ENCODE results near the gene LRRFIP1. TPM values are rescaled to one million over a fixed set of nuclear protein-coding genes. Genes with fewer than 3 reads are reported as not detected.

The LRRFIP1 gene
- total and polyA plus RNA-seq, 2 donors (not counting 3 experiments of a cell fraction or from before 2014, with no cell fraction given): 39.2 to 179 TPM

DNA sequence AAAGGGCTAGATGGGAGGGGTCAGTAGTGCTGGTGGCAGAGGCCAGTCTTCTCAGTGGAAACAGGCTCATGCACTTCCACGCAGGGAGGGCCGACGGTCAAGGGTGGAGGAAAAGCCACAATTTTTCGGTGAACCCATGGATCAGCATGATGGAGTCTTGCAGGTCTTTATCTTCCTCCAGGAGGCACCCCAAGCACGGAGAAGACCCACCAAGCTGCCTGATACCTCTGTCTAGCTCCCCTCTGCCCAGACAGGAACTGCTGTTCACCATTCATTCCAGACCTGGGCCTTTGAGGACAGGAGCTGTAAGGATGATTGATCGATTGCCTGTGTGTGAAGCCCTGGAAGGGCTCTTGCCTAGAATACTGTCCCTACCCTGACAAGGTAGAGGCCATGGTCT is 2.8 kb upstream of the LRRFIP1 start:
- no peaks in the 10 kb centered on the region for H4K20me1 ChIP-seq (replicated peaks; ENCODE audit: control insufficient read depth, extremely low read depth, insufficient read depth, low read length)
- no peaks in the 10 kb centered on the region for H3K36me3 ChIP-seq (ENCODE audit: control insufficient read depth in 2 of 2, extremely low read depth in 1 of 2, insufficient read depth in 2 of 2, low read length in 2 of 2)
- H3K79me2 ChIP-seq (ENCODE audit: control insufficient read depth, insufficient read depth, low read length): no peaks in the 10 kb centered on the region
- H3K27me3 ChIP-seq (ENCODE audit: control insufficient read depth in 2 of 2, insufficient read depth in 2 of 2, low read length in 2 of 2): no peaks in the 10 kb centered on the region
- no peaks in the 10 kb centered on the region for H3K9me1 ChIP-seq (replicated peaks; ENCODE audit: control insufficient read depth, extremely low read depth, insufficient read depth, low read length)
- H3K4me2 ChIP-seq (ENCODE audit: insufficient read depth, low read length): no peak overlapping the region
- intact Hi-C loops (cut with micrococcal nuclease) (loop anchor here (5.0 kb wide), 1 partner anchor 1367 kb away; no protein-coding TSS in a partner anchor), dilution Hi-C loops (cut with MboI; ENCODE audit: extremely low pct_ligation_motif_present, low sequenced_read_pairs) (no loop called here)
- peaks cover 13% of the 10 kb centered on the region for H3K4me1 ChIP-seq (ENCODE audit: control insufficient read depth, extremely low read depth, insufficient read depth, low read length)
- ChIA-PET POLR2A (no interaction called here), CTCF (interaction anchor here (0.8 to 1.2 kb wide), 2 partner anchors 48 to 53 kb away, joined by 3 to 4 read pairs; no protein-coding TSS in a partner anchor)
- no peak for FAIRE-seq
- H2AFZ ChIP-seq (ENCODE audit: low read depth, low read length): no peak overlapping the region
- DNase-seq (ENCODE audit: low read depth, low spot score): no peak
- H3K27ac ChIP-seq (ENCODE audit: insufficient read depth, low read depth, low read length): no peak overlapping the region
- H3K4me3 ChIP-seq (replicated peaks in 1 of 3; ENCODE audit: insufficient read depth in 1 of 3, low read depth in 1 of 3, low read length in 3 of 3): no peak overlapping the region
- H3K9me3 ChIP-seq (replicated peaks; ENCODE audit: control insufficient read depth, insufficient read depth, low read length): no peaks in the 10 kb centered on the region
- TF ChIP-seq FOS (IDR thresholded peaks at IDR 0.05; ENCODE audit: borderline replicate concordance, insufficient read depth, low read length): no peak
- no peak for TF ChIP-seq GATA2 (IDR thresholded peaks at IDR 0.05; ENCODE audit: insufficient read depth, insufficient read length, low read depth, low read length)
- TF ChIP-seq MYC (IDR thresholded peaks at IDR 0.05; ENCODE audit: low read depth, low read length): no peak
- TF ChIP-seq EZH2 (IDR thresholded peaks at IDR 0.05; ENCODE audit: borderline replicate concordance, low read depth, low read length, severe bottlenecking): no peak
- BruUV-seq (replicated peaks): no TSS peak
- no peak overlapping the region for H3K9ac ChIP-seq (replicated peaks; ENCODE audit: extremely low read depth, insufficient read depth, low read length)

DNA sequence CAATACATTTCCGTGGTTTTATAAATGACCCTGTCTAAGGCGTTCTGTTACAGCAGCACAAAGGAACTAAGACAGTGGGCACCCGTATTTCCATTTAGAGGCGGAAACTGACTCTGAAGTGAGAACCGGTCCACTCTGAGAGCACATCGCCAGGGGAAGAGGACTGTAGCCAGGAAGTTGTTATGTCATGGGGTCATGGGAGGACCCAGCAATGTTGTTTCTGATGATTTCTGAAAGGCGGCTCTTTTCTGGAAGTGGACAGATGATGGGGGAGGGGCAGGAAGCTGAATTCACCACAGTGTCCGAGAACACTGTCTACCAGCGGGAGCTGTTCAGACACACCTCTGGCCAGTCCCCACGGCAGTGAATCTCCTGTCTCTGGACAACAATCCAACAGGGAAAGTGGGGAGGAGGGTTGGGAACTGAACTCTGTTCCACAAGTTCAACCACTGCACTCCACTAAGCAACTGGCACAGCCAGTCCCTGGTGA is 2.1 kb upstream of the LRRFIP1 start:
- no TSS peak for BruUV-seq (replicated peaks)
- Histone ChIP-seq H3K27ac (ENCODE audit: insufficient read depth, low read depth, low read length) (no peak overlapping the region), H3K4me2 (ENCODE audit: insufficient read depth, low read length) (no peak overlapping the region), H3K9me1 (replicated peaks; ENCODE audit: control insufficient read depth, extremely low read depth, insufficient read depth, low read length) (no peaks in the 10 kb centered on the region), H3K4me1 (ENCODE audit: control insufficient read depth, extremely low read depth, insufficient read depth, low read length) (peaks cover 13% of the 10 kb centered on the region), H3K27me3 (ENCODE audit: control insufficient read depth in 2 of 2, insufficient read depth in 2 of 2, low read length in 2 of 2) (no peaks in the 10 kb centered on the region), H3K36me3 (ENCODE audit: control insufficient read depth in 2 of 2, extremely low read depth in 1 of 2, insufficient read depth in 2 of 2, low read length in 2 of 2) (no peaks in the 10 kb centered on the region), H3K9ac (replicated peaks; ENCODE audit: extremely low read depth, insufficient read depth, low read length) (no peak overlapping the region), H3K4me3 (replicated peaks in 1 of 3; ENCODE audit: insufficient read depth in 1 of 3, low read depth in 1 of 3, low read length in 3 of 3) (no peak overlapping the region), H4K20me1 (replicated peaks; ENCODE audit: control insufficient read depth, extremely low read depth, insufficient read depth, low read length) (no peaks in the 10 kb centered on the region), H2AFZ (ENCODE audit: low read depth, low read length) (no peak overlapping the region), H3K79me2 (ENCODE audit: control insufficient read depth, insufficient read depth, low read length) (no peaks in the 10 kb centered on the region), H3K9me3 (replicated peaks; ENCODE audit: control insufficient read depth, insufficient read depth, low read length) (no peaks in the 10 kb centered on the region)
- CTCF ChIA-PET: interaction anchor here (0.9 to 1.7 kb wide), 5 partner anchors 8 to 120 kb away, joined by 3 to 5 read pairs (median 4); no protein-coding TSS in a partner anchor
- POLR2A ChIA-PET: no interaction called here
- intact Hi-C loops (cut with micrococcal nuclease): no loop called here
- DNase-seq (ENCODE audit: low read depth, low spot score): no peak
- no peak for TF ChIP-seq GATA2 (IDR thresholded peaks at IDR 0.05; ENCODE audit: insufficient read depth, insufficient read length, low read depth, low read length)
- no peak for TF ChIP-seq EZH2 (IDR thresholded peaks at IDR 0.05; ENCODE audit: borderline replicate concordance, low read depth, low read length, severe bottlenecking)
- TF ChIP-seq, protein P1, sequence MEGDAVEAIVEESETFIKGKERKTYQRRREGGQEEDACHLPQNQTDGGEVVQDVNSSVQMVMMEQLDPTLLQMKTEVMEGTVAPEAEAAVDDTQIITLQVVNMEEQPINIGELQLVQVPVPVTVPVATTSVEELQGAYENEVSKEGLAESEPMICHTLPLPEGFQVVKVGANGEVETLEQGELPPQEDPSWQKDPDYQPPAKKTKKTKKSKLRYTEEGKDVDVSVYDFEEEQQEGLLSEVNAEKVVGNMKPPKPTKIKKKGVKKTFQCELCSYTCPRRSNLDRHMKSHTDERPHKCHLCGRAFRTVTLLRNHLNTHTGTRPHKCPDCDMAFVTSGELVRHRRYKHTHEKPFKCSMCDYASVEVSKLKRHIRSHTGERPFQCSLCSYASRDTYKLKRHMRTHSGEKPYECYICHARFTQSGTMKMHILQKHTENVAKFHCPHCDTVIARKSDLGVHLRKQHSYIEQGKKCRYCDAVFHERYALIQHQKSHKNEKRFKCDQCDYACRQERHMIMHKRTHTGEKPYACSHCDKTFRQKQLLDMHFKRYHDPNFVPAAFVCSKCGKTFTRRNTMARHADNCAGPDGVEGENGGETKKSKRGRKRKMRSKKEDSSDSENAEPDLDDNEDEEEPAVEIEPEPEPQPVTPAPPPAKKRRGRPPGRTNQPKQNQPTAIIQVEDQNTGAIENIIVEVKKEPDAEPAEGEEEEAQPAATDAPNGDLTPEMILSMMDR (IDR thresholded peaks at IDR 0.05; ENCODE audit: extremely low read depth in 1 of 2, insufficient read depth in 1 of 2, low read depth in 1 of 2, low read length in 2 of 2): no peak
- TF ChIP-seq POLR2AphosphoS5 (IDR thresholded peaks at IDR 0.05; ENCODE audit: insufficient read depth, low read depth, low read length): no peak
- TF ChIP-seq, protein P2, sequence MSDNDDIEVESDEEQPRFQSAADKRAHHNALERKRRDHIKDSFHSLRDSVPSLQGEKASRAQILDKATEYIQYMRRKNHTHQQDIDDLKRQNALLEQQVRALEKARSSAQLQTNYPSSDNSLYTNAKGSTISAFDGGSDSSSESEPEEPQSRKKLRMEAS (IDR thresholded peaks at IDR 0.05; ENCODE audit: insufficient read depth, insufficient read length): no peak
- FAIRE-seq: no peak
- dilution Hi-C loops (cut with MboI; ENCODE audit: extremely low pct_ligation_motif_present, low sequenced_read_pairs): no loop called here

All from endothelial cell of umbilical vein (primary cell).